Fibroblast of upper back skin (primary cell): ENCODE measurements around the gene TRIO.

ENCODE experiments used
- DNase-seq: peaks from one replicate; pipeline ENCODE4 v3.0.0-alpha.2; 2013

TRIO gene

DNA sequence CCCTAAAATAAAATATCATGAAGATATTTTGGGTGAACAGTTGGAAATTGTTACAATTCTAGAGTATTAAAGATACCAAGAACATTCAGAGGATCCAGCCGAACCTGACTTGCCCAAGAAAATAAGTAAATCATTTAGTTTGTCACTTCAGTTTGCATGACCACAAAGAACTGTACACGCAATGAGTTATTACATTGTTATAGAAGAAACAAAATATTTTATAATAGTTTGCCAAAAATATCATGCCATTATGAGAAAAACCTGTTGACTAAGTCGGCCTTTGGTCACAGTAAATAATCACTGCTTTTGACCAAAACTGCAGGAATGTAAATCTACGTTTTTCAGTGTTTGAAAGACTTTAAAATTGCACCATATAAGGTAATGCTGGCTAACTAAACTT, 27.9 kb downstream of the TRIO start:
- DNase-seq: peak; percentile 49

- peak; percentile 75 for DNase-seq
These were observed 28.5 kb downstream of the TRIO start for GRCh38 chr5:14171621-14172020.

DNA sequence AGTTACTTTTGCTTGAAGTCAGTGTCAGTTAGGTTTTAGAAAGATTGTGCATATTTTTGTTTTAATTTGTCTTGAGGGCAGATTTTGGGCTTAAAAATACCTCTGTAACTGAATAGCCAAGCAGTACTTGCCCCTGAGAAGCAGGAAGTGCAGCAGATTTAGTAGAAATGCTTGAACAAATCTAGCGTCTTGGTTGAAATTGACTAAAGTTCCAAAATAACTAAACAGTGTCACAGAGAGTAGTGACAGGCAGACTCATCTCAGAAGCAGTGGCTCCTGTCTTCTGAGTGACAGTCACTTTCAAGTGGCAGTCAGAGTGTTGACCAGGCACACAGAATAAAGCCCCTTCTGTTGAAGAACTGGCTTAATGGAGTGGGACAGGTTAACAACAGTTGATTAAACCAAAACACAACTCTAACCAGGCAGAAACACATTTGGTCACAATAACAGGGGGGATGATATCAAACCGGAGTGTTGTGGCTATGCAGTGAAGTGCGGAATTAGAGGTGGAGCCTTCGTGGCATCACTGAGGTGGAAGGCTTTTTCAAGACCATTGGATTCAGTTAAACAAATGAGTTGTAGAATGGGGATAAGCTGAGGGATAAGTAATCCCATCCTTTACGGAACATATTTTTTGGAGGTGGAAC, 29.1 kb downstream of the TRIO start:
- no peak for DNase-seq

GRCh38 chr5:14173377-14174229, 30.5 kb downstream of the TRIO start:
- peak; percentile 38 for DNase-seq

DNA sequence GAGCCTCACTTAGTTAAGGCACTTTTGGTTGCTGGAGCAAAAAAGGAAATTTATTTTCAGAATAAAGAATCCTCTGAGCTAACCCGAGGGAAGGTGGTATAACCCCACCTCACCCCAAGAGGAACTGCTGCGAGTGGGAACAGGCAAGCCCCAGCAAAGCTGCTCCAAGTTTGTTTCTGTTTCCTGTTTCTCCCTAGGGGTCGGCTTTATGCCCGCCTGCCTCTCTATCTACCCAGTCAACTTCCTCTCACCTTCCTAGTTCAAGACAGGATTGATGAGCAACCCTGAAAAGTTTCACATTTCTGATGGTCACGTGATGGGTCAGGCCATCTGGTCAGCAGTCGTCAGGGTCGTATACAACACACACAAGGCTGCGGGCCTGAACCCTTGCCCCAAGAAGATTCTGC, 31.1 kb downstream of the TRIO start:
- DNase-seq: no peak

- no peak for DNase-seq
These were observed 32.2 kb downstream of the TRIO start for GRCh38 chr5:14175381-14175780.

GRCh38 chr5:14176888-14177287, 33.7 kb downstream of the TRIO start:
- no peak for DNase-seq

DNA sequence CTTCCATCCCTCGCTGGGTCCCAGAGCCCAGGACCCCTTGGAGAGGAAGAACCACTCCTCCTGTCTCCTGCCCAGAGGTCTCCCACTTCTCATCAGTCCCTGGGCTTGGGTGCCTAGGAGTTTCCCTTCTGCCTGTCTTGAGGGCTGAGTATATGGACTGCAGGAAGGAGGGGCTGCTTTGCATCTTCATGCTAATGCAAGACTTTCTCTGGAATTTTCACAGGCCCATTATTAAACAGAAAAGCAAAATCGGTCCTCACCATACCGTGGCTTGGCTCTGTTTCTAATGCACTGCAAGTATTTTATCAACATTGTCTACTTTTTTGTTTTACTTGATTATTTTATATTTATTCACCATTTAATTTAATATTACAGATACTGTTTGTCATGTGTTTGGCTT, 34.5 kb downstream of the TRIO start:
- DNase-seq: peak; percentile 45

- DNase-seq: peak; percentile 53
These were observed 34.9 kb downstream of the TRIO start for GRCh38 chr5:14178091-14178490.

GRCh38 chr5:14178671-14179211, 35.6 kb downstream of the TRIO start:
- DNase-seq: peak; percentile 92

- DNase-seq: peak; percentile 67
These were observed 36.3 kb downstream of the TRIO start for GRCh38 chr5:14179446-14179845.

- no peak for DNase-seq
These were observed 37.3 kb downstream of the TRIO start for GRCh38 chr5:14180437-14180836.

DNA sequence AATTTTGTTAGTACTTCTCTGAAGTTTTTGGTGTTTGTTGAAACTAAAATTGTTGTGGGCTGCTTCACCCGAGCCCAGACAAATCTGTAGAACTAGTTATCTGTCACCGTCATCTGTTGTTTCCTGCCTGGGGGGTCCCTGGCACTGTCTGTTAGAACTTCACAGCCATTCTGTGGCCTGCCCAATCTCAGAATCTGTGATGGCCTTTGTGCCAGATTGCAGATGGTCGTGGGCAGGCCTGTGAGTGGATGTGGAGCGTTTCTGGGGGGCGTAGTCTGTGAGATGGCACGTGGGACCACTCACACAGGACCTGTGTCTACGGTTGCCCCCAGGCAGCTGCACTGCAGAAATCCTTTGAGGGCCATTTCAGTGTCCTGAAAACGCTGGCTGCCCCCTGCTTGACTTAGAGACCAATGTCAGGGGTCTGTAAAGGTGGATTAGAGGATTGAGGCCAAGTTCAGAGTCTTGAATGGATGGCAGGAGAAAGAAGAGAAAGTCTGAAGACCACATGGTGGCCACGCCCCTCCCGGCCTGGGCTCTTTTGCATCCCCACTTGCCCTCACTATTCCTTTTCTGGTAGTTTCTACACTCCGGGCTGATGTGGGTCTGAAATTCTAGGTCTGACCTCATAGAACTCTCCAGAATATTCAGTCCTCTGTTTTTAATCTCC, 38.3 kb downstream of the TRIO start:
- DNase-seq: no peak

- no peak for DNase-seq
These were observed 39.6 kb downstream of the TRIO start for GRCh38 chr5:14182761-14183160.

DNA sequence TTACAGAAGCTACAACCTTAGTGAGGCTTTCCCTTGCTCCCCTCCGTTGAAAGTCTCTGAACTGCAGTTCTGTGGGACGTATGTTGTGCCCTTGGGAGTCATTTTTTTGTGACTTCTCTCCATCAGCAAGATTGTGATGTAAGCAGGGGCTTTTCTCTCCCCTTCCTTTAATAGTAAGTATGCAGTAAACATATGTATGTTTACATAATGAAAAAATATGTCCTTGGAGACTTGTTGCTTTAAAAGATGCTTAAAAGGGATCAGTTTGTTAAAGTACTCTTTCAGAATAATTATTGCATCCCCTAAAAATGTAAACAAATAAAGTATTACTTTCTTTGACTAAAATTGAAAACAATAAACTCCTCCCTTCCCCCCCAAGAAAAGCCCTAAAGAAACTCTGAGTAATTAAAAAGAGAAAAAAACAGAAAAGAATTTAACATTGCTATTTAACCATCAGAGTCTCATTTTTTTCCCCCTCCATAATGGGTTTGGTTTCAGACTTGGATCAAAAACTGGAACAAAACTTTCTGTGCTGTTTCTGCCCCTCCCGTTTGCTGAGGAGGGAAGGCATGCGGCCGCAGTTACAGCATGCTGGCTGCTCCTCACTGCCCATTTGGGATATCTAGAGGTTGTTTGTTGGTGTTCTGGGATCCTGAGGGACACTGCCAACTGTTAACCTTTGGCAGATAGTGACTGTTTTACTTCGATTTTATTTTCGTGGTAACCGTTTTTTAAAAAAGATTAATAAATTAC, 40.2 kb downstream of the TRIO start:
- peak; percentile 44 for DNase-seq

GRCh38 chr5:14184082-14184481, 40.9 kb downstream of the TRIO start:
- DNase-seq: no peak

DNA sequence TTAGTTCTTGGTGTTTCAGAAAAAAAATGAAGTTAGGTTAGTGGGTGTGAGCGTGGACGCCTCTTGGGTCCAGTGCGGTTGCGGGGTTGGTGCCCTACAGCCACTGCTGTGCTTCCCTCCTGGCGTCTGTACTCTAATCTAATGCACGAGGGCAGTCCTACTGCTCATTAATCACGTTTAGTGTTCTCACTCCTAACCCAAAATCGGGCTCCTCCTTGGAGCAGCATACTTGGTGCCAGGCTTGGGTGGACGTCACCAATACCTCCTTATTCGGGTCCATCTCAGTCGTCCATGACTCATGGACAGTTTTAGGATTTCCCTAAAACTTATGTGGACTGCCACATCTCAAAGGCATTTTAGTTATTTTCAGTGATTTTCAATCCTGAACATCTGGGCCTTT, 41.6 kb downstream of the TRIO start:
- peak; percentile 86 for DNase-seq

DNA sequence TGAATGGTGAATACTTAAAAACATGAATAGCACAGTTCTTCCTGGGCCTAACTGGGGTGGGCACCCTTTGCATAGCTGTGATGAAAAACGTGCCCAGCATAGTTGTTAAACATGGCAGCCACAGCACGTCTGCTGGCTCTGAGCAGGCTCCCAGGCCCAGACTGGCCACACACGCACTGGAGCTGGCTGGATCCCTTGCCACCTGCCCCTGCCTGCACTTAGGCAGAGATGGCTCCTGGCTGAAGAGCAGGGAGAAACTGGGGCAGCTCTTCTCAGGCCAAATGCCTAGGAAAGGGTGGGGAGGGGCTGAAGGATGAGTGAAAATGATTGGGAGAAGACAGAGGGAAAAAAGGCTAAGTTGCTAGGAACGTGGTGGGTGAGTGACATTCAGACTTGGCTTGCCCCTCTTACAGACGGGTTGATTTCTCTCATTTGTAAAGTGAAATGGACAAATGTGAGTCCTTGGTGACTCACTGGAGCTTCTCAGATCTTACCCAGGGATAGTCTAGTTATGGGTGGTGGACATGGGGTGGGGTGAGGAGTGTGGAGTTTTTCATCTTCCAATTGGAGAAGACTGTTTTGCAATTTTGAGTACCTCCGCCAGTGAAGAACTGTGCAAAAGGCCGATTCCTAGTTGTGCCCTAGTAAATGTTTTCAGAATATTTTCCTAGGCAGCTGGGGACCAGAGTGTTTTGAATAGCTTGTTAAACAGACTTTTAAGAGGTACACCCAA, 42.4 kb downstream of the TRIO start:
- peak; percentile 87 for DNase-seq

DNA sequence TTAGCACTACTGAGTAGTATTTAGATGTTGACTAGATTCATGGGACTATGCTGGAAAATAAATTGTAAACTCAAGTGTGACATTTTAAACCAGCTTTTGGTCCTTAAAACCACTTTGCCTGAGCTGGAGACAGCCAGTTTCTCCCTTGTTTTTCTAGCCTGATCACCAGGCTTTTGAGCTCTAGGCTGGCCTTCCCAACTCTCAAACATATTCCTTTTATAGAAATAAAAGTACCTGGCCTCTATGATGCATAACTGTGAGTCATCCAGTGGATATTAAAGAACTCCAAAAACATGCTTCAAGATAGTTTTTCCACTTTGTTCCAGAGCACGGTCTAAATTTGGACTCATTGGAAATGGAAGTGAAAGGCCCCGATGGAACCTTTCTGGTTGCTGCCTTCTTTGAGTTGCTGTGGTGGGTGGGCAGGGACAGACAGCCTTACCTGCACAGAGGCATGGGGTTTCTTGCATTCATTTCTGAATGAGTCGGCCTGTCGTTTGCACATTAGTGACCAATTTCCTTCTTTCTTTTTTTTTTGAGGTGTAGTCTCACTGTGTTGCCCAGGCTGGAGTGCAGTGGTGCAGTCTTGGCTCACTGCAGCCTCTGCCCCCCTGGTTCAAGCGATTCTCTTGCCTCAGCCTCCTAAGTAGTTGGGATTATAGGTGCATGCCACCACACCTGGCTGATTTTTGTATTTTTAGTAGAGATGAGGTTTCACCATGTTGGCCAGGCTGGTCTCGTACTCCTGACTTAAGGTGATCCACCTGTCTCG, 43.1 kb downstream of the TRIO start:
- peak; percentile 88 for DNase-seq

DNA sequence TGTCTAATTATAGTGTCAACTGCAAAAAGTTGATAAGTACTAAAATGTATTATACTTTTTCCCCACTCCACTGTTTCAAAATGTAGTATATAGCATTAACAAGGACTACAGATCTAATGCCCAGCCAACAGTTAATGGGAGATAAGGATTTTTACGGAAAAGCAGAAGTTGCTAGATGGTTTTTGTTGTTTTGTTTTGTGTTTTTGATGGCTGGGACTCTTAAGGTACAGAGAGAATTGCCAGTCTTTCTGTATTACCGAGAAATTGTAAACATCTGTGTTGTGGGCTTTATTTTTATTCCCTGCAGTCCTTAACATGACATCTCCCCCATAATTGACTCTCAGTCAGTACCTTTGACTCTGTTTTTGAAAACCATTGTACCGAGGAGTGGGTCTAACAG, 44.0 kb downstream of the TRIO start:
- no peak for DNase-seq

DNA sequence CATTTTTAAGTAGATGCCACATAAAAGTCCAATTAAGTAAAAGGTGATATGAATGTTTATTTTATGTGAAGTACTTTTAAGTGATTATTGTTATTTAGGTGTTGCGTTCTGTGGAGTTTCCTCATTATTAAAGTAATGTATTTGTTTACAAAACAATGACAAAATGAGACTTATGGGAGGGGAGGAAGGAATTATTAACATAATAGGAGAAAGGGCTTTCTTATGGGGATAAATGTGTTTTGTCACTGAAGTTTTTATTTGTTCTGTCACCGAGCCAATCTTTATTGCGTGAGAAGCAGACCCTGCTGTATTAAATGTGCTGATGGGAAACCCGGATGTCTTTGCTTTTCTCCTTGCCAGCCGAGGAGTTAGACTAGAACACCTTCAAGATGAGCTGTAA, 44.5 kb downstream of the TRIO start:
- peak; percentile 34 for DNase-seq
